SH-SY5Y (cell line): Measurements from ENCODE around the gene CAMKMT.

Experiments used
- GATA2 ChIP-seq: IDR thresholded peaks from 2 replicates; pipeline ENCODE4 v1.6.1; 2011; ENCODE audit warnings: mild to moderate bottlenecking, low read depth, low read length
- GATA3 ChIP-seq: IDR thresholded peaks from 2 replicates; pipeline ENCODE4 v1.6.1; 2011; ENCODE audit warnings: low read depth, mild to moderate bottlenecking, low read length, moderate library complexity

Gene CAMKMT

DNA sequence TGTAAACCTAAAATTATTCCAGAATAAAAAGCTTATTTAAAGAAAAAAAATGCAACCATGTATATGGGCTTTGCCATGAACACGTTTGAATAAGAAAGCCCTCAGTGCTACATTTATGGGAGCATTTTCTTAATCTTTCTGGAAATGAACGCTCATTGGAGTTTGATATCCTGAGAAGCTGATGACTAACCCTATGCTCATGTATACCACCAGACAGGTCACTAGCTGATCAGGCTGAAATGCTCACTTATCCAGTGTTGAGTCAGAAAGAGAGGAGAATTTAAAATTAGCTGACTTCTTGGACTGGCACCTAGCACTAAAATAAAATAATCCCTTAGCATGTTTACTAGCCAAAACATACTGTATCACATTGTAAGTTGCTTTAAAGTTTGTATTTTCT is 324.8 kb downstream of the CAMKMT start:
- no peak for TF ChIP-seq GATA2
- TF ChIP-seq GATA3: no peak

DNA sequence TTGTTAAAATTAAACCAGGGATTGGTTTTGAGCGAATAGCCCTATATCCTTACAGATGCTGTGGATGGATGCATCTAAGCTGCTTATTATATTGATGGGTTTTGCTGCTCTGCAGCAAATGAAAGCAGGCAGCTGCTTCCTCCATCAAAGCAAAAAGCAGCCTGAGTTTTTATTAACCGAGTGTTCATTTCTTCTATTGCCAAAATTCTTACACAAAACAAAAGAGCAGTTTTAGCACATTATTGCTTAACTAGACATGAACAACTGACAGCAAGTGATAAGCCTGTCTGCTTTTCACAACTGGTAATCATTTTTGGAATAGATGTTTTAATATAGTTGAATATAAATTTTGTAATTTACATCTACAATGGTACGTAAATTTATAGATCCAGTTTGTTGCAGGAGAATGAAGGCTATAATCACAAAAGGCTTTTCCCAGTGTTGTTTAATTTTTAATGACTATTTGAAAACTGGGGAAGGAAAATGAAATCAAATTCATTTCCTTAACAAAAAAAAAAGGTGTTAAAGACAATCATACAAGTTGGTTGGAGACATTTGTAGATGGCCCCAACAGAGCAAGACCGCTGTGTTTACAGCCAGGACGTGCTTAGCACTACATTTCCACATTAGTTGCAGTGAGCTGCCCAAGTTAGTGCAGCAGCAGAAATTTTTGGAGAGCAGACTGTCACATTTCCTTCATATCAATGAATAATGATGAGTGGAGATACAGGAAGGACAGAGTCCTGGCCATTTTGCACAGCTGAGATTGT is 326.1 kb downstream of the CAMKMT start:
- TF ChIP-seq GATA2 (no peak), GATA3 (no peak)

DNA sequence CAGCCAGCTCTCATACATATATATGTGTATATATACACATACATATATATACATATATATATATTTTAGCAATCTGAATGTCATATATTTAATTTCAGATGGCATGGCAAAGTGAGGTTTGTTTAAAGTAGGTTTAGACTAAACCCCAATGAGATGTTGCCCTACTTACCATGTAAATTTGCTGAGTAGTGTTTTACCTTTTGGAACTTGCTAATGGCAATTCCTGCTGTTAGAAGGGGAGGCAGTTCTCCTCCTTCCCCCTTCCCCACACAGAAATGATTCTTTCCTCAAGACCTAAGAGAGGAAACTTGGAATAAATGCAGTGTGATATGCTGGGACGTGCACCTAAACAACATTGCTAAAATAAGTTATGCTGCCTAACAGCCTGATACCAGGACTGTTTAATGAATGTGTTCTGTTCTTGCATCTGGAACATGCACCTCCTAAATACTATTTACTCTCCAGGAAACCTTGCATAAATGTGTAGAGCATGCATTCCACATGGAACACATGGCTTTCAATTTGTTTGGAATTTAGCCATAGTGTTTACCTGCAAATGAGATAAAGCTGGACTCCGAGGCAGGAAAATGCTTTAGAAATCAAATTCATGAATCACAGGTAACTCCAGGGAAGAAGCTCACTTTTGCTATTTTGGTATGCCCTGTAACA is 326.8 kb downstream of the CAMKMT start:
- TF ChIP-seq GATA2 (no peak), GATA3 (0 out of 2 replicates have a peak, but pooled peaks have one; percentile 10)

DNA sequence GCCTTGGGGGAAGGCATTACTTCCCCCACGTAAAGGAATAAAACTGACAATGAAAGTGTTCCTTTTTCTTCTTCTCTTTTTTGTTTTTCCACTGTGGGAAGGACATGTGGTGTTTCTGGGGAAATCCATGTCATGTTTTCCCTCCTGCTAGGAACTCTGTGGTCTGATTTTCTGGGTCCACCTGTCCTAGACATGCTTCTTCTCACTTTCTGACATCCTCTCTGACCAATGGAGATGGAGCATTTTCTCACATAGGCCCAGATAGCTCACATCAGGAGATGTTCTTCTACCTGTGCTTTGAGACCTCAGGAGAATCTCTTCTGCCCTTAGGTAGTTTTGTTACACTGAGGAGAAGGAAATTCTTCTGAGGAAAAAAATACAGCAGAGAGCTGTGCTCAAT is 327.8 kb downstream of the CAMKMT start:
- no peak for TF ChIP-seq GATA2

DNA sequence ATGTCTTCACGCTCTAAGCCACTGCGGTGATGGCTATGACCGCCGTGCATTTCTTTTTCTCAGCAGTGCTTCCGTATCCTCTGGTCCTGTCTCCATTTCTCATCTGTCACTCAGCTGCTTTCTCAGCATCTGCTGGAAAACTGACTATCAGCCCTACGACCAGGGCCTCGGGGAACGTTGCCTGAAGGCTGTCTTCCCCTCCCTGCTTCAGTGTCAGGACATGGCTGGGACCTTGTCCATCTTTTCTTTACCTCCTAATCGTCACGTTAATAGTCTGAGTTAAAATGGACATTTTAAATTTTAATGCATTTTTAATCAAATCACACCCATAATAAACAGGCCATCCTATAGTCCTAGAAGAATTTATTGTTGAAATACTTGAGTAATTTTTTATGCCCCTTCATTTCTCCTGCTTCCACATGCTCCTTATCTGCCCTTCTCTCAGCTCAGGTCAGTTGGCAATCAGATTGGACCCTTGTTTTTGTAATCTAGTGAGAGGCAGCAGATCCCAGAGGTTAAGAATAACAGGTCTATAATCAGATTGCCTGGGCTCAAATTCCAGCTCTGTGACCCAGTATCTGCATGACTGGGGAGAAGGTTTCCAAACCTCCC is 329.5 kb downstream of the CAMKMT start:
- peak; percentile 93 for TF ChIP-seq GATA2
- TF ChIP-seq GATA3: peak; percentile 91

DNA sequence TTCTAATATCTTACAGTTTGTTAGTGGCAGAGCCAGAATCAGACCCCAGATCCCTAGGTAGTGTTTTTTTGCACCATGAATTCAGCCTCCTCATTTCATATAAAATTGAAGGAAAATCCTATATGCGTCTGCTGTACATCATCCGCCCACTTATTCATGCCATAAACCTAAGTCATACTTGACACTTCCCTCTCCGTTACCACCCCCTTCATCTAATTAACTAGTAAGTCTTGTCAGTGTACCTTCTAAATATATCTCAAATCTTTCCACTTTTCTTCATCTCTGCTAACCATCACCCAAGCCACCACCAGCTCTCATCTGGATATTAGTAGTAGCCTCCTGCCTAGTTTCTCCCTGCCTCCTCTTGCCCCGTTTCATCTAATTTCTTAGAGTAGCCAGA is 331.1 kb downstream of the CAMKMT start:
- TF ChIP-seq GATA3 (no peak), GATA2 (no peak)

DNA sequence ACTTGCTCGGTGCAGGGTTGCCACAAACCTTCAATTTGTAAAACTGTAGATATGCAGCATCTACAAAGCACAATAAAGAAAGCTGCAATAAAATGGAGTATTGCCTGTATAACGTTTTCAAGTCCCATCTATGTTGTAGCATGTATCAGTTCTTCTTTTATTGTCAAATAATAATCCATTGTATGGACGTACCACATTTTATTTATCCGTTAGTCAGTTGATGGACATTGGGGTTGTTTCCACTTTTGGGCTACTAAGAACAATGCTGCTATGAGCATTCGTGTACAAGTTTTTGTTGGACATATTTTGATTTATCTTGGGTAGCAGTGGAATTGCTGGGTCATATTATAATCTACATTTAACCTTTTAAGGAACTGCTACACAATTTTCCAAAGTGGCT is 339.1 kb downstream of the CAMKMT start:
- TF ChIP-seq GATA3 (no peak), GATA2 (no peak)

DNA sequence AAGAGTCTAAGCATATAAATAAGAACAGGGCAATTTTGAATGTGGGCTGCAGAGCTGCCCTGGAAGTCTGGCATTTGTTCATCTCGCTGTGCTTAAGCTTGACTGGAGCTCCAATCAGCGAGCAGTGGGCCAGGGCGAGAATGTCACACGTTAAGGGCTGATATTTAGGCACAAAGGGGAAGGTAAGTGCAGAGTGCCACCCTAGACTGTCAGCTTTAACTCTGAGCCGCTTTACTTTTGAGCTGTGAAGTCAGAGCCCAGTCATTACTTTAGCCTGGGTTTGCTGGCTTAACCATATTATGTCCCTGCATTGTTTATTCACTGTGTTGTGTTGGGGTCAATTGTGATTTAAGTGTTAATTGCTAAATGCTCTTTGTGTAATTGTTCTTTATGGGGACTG is 343.6 kb downstream of the CAMKMT start:
- TF ChIP-seq GATA3: no peak
- TF ChIP-seq GATA2: no peak

DNA sequence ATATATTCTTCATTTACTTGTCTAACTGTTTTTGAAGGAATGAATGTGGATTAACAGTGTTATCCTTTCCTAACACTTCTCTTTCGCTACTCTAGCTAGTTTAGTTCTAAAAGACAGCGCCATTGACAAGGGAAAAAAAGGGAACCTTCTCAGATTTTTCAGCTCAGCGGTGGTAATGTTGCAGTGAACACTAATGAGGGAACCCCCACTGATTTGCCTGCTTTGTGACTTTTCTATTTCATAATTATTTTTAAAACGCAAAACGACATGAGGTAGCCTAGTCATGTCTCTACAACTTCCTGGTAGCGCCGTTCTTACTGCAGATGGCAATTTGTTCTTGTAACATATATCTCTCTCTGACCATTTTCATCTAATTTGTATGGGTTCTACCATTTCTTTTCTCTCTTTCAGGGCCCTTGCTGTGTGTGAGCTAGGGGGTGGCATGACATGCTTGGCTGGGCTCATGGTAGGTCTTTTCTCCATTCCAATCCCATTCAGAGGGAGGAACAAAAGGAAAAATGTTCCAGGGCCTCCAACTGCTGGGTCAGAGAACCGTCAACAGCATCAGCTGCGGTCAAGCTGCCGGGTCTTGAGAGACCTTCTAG is 344.2 kb downstream of the CAMKMT start:
- TF ChIP-seq GATA2 (no peak), GATA3 (no peak)

DNA sequence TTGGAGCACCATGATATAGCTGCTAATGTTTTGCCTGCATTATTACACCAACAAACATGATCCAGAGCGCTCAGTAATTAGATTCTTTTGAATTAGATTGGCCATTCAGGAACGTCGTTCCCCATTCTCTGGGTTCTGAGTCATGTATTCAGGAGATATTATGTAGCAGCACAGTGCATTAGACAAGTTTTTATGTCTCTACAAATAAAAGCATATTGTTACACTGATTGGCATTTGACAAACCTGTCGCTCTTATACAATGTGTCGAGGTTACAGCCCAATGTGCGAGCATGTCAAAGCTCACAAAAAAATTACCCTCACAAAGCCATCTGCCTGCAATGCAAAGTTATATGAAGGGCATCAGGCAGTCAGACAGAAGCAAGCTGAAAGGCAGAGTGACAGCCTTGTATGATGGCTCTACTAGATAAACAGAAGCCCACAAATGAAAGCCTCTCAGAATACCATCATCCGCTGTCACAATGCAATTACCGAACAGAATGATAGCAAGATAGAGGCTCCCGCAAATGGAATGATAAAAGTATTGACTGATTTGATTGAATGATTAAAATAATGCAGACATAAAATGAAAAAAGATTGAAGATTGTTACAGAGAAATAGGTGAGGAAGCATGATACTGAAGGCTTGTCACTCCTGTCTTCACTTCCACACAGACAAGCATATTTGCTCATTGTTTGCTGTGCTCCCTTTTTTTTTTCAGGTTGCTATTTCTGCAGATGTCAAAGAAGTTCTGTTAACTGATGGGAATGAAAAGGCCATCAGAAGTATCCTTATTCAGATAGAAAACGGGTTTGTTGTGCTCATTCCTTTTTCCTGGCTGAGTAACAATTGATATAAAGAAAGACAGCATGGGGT is 345.2 kb downstream of the CAMKMT start:
- TF ChIP-seq GATA2: peak; percentile 100
- TF ChIP-seq GATA3: peak; percentile 100

DNA sequence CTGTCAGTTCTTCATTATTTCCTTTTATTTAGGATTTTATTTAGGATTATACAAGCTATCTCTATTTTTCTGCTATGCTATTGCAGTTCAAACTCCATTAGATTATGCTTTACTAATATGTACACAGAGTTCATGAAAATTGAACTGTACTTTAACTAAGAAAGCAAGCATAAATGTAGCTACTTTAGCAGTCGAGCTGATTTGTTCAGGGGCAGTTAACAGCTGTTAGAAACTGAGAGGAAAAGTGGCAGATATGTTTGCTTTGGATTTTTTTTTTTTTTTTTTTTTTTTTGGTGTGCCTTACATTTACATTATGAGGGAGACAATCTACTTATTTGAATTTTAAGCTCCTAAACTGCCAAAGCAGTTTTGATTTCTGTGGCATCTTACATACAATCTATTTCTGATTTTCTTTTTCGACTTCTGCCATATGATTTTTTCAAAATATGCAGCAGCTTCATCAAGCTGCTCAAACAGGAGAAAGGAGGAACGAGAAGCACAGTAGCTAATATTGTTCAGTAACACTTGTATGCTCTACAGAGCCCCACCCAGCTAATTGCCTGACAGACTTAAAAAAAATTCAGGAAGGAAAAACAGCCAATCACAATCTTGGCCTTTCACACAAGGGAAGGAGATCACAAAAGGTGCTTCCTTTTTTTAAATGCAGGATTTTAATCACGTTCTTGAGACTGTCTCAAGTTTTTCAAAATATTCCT is 346.4 kb downstream of the CAMKMT start:
- TF ChIP-seq GATA3 (no peak), GATA2 (no peak)

DNA sequence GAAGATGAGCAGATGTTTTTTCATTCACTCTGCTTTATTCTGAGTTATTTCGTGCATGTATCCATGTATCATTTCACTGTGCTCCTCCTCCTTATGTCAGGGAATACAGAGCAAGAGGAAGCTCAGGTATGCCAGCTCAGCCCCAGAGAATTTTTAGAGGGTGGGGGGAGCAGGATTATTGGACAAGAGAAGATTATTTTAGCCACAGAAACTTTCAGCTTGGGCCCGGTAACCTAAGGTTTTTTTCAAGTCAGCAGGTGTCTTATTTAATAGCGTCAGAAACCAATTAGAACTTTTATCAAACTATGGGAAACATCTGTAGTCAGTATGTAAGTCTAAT is 346.9 kb downstream of the CAMKMT start:
- TF ChIP-seq GATA3 (no peak), GATA2 (no peak)

DNA sequence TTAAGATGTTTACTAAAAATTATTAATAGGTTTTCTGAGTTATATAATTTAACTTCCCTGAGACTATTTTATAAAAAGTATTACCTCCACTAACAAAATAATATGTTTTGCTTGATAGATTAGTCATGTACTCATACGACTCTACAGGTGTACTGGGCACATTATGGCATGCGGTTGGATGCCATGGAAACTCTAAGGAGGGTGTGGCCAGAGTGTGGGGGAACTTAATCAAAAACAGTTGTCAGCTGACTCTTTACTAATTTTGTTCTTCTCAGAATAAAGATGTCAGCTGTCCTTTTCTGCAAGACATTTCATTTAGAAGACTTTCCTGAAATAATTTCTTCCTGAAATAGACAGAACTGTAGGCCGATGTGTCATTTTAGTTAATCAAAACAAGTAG is 351.4 kb downstream of the CAMKMT start:
- TF ChIP-seq GATA2 (no peak), GATA3 (no peak)

DNA sequence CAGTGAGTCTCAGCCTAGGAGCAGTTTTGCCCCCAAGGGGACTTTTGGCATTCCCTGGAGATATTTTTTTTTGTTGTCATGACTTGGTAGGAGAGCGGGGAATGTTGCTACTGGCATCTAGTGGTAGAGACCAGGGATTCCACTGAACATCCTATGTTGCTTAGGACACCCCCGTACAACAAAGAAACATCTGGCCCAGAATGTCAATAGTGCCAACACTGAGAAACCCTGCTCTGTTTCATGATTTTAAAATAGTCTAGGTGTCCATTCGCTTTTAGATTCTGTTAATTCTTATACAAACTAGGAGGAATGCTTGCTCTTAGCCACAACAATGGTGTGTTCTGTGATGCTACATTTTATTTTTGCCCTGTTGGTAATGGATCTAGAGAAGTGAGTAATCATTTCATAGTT is 353.9 kb downstream of the CAMKMT start:
- TF ChIP-seq GATA2: no peak
- no peak for TF ChIP-seq GATA3
